Measurements from ENCODE around the gene TMEM87B. TPM values are rescaled to one million over a fixed set of nuclear protein-coding genes. Genes with fewer than 3 reads are reported as not detected.

Gene TMEM87B
- total RNA-seq, 1 donor from 2014 or later, result 30.3 TPM

DNA sequence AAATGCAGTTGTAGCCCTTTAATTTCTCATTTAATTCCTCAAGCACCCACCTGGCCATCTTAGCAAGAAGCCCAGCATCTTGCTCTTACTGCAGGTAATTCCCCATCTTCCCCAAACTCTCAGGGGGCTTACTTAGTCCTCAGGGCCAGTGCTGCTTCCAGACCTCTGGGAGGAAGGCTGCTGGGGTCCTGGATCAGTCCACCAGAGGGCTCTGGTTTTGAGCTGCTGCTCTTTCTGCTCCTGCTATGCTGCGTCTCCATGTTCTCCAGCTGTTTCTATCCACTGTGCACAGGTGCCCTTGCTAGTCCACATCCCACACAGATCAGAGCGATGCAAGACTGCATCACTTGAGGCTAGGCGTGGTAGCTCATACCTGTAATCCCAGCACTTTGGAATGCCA is 34.5 kb upstream of the TMEM87B start:
- peaks cover 0 to 4% (median 0%) of the 10 kb centered on the region in 3 donors for H3K27me3 ChIP-seq (ENCODE audit: control insufficient read depth in 3 of 3, insufficient read depth in 3 of 3, low read length in 3 of 3)
- peaks cover 0 to 5% (median 3%) of the 10 kb centered on the region in 3 donors for H3K36me3 ChIP-seq (ENCODE audit: control insufficient read depth in 3 of 3, insufficient read depth in 3 of 3, low read length in 3 of 3)
- H3K9me3 ChIP-seq (ENCODE audit: control insufficient read depth in 3 of 3, low read length in 3 of 3), result no peaks in the 10 kb centered on the region
- H3K27ac ChIP-seq (ENCODE audit: low read depth, low read length), result no peak overlapping the region
- H3K4me1 ChIP-seq (ENCODE audit: control insufficient read depth in 3 of 3, insufficient read depth in 3 of 3, low read length in 3 of 3), result no peaks in the 10 kb centered on the region
- H3K9ac ChIP-seq (ENCODE audit: low read depth in 1 of 3, low read length in 3 of 3), result no peak overlapping the region
- no peak overlapping the region for H3K4me3 ChIP-seq (ENCODE audit: low read length in 3 of 3)

DNA sequence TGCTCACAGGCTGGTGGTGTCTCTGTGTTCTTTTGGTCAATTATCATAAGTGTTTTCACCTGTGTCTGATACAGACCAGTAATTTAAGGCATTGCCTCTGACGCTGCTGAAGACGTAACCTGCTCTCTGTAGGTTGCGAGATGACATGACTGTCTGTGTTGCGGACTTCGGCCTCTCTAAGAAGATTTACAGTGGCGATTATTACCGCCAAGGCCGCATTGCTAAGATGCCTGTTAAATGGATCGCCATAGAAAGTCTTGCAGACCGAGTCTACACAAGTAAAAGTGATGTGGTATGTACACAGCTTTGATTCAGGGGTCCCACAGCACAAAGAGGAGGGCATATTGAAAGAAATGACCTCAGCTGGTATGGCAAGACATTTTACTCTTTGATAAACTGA is 33.8 kb upstream of the TMEM87B start:
- Histone ChIP-seq H3K27ac (ENCODE audit: low read depth, low read length) (no peak overlapping the region), H3K4me3 (ENCODE audit: low read length in 3 of 3) (no peak overlapping the region), H3K9me3 (ENCODE audit: control insufficient read depth in 3 of 3, low read length in 3 of 3) (no peaks in the 10 kb centered on the region), H3K27me3 (ENCODE audit: control insufficient read depth in 3 of 3, insufficient read depth in 3 of 3, low read length in 3 of 3) (peaks cover 0 to 4% (median 0%) of the 10 kb centered on the region in 3 donors), H3K36me3 (ENCODE audit: control insufficient read depth in 3 of 3, insufficient read depth in 3 of 3, low read length in 3 of 3) (peaks cover 0 to 5% (median 3%) of the 10 kb centered on the region in 3 donors), H3K9ac (ENCODE audit: low read depth in 1 of 3, low read length in 3 of 3) (no peak overlapping the region), H3K4me1 (ENCODE audit: control insufficient read depth in 3 of 3, insufficient read depth in 3 of 3, low read length in 3 of 3) (no peaks in the 10 kb centered on the region)

- peaks cover 0 to 4% (median 0%) of the 10 kb centered on the region in 3 donors for H3K27me3 ChIP-seq (ENCODE audit: control insufficient read depth in 3 of 3, insufficient read depth in 3 of 3, low read length in 3 of 3)
- no peak overlapping the region for H3K4me3 ChIP-seq (ENCODE audit: low read length in 3 of 3)
- H3K9ac ChIP-seq (ENCODE audit: low read depth in 1 of 3, low read length in 3 of 3), result no peak overlapping the region
- no peaks in the 10 kb centered on the region for H3K9me3 ChIP-seq (ENCODE audit: control insufficient read depth in 3 of 3, low read length in 3 of 3)
- no peaks in the 10 kb centered on the region for H3K4me1 ChIP-seq (ENCODE audit: control insufficient read depth in 3 of 3, insufficient read depth in 3 of 3, low read length in 3 of 3)
- peaks cover 0 to 5% (median 3%) of the 10 kb centered on the region in 3 donors for H3K36me3 ChIP-seq (ENCODE audit: control insufficient read depth in 3 of 3, insufficient read depth in 3 of 3, low read length in 3 of 3)
- H3K27ac ChIP-seq (ENCODE audit: low read depth, low read length), result no peak overlapping the region
Observed at GRCh38 chr2:112021781-112022231, 33.3 kb upstream of the TMEM87B start.

DNA sequence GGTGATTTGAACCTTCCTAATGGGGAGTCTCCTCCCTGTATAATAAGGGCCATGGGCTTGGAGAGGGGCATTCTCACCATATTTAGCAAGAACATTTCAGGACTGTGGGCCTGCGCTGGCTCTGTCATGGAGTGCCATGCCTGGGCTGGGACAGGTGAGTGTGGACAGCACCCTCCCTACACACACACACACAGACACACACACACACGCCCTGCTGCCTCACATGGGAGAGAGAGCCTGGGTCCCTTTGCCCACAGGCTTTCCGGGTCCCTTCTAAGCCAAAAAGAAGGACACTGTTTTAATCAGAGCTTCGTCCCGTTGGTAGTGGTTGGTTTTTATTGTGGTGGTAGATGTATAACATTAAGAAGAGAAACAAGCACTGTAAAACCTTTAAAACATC is 31.4 kb upstream of the TMEM87B start:
- H3K27ac ChIP-seq (ENCODE audit: low read depth, low read length), result peak overlapping the region; percentile 56
- H3K36me3 ChIP-seq (ENCODE audit: control insufficient read depth in 3 of 3, insufficient read depth in 3 of 3, low read length in 3 of 3), result peaks cover 0 to 5% (median 3%) of the 10 kb centered on the region in 3 donors
- no peaks in the 10 kb centered on the region for H3K9me3 ChIP-seq (ENCODE audit: control insufficient read depth in 3 of 3, low read length in 3 of 3)
- H3K9ac ChIP-seq (ENCODE audit: low read depth in 1 of 3, low read length in 3 of 3), result no peak overlapping the region
- H3K4me1 ChIP-seq (ENCODE audit: control insufficient read depth in 3 of 3, insufficient read depth in 3 of 3, low read length in 3 of 3), result no peaks in the 10 kb centered on the region
- peaks cover 0 to 4% (median 0%) of the 10 kb centered on the region in 3 donors for H3K27me3 ChIP-seq (ENCODE audit: control insufficient read depth in 3 of 3, insufficient read depth in 3 of 3, low read length in 3 of 3)
- H3K4me3 ChIP-seq (ENCODE audit: low read length in 3 of 3), result no peak overlapping the region

- H3K36me3 ChIP-seq (ENCODE audit: control insufficient read depth in 3 of 3, insufficient read depth in 3 of 3, low read length in 3 of 3), result peaks cover 0 to 5% (median 3%) of the 10 kb centered on the region in 3 donors
- H3K4me1 ChIP-seq (ENCODE audit: control insufficient read depth in 3 of 3, insufficient read depth in 3 of 3, low read length in 3 of 3), result no peaks in the 10 kb centered on the region
- no peak overlapping the region for H3K9ac ChIP-seq (ENCODE audit: low read depth in 1 of 3, low read length in 3 of 3)
- H3K4me3 ChIP-seq (ENCODE audit: low read length in 3 of 3), result no peak overlapping the region
- no peak overlapping the region for H3K27ac ChIP-seq (ENCODE audit: low read depth, low read length)
- H3K27me3 ChIP-seq (ENCODE audit: control insufficient read depth in 3 of 3, insufficient read depth in 3 of 3, low read length in 3 of 3), result peaks cover 0 to 4% (median 0%) of the 10 kb centered on the region in 3 donors
- H3K9me3 ChIP-seq (ENCODE audit: control insufficient read depth in 3 of 3, low read length in 3 of 3), result no peaks in the 10 kb centered on the region
Observed at GRCh38 chr2:112024231-112024630, 30.8 kb upstream of the TMEM87B start.

DNA sequence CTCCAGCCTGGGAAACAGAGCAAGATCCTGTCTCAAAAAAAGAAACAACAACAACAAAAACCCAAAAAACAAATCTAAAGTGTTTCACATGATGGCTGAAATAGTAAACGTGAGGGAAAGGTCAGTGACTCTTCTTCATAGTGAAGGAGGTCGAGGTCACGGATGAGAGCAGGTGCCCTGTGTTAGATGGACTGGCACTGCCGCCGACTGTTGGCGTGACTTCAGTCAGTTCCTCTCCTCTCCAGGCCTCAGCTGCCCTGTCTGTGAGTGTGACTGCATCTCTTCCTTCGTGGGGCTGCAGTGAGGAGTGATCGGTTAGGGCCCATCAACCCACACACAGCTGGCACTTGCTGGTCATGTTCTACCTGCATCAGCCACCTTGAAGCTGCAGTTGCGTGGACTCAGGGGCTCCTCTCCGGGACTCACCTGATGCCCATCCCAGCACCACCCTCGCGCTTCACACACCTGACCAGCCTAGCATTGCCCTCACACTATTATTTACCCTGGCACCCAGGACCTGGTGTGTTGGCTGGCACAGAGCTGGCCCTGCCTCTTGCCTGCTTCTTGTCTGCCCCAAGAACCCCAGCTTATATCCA is 30.1 kb upstream of the TMEM87B start:
- Histone ChIP-seq H3K36me3 (ENCODE audit: control insufficient read depth in 3 of 3, insufficient read depth in 3 of 3, low read length in 3 of 3) (peaks cover 0 to 3% (median 3%) of the 10 kb centered on the region in 3 donors), H3K27ac (ENCODE audit: low read depth, low read length) (no peak overlapping the region)

GRCh38 chr2:112026509-112026908 is 28.6 kb upstream of the TMEM87B start:
- Histone ChIP-seq H3K27me3 (ENCODE audit: control insufficient read depth in 3 of 3, insufficient read depth in 3 of 3, low read length in 3 of 3) (peaks cover 0 to 4% (median 0%) of the 10 kb centered on the region in 3 donors), H3K27ac (ENCODE audit: low read depth, low read length) (no peak overlapping the region), H3K4me1 (ENCODE audit: control insufficient read depth in 3 of 3, insufficient read depth in 3 of 3, low read length in 3 of 3) (peaks cover 0 to under 1% (median under 1%) of the 10 kb centered on the region in 3 donors), H3K36me3 (ENCODE audit: control insufficient read depth in 3 of 3, insufficient read depth in 3 of 3, low read length in 3 of 3) (peaks cover 0 to 3% (median 3%) of the 10 kb centered on the region in 3 donors), H3K4me3 (ENCODE audit: low read length in 3 of 3) (no peak overlapping the region), H3K9me3 (ENCODE audit: control insufficient read depth in 3 of 3, low read length in 3 of 3) (no peaks in the 10 kb centered on the region), H3K9ac (ENCODE audit: low read depth in 1 of 3, low read length in 3 of 3) (no peak overlapping the region)

More for the DNA sequence above, 30.1 kb upstream of the TMEM87B start:
- no peaks in the 10 kb centered on the region for H3K9me3 ChIP-seq (ENCODE audit: control insufficient read depth in 3 of 3, low read length in 3 of 3)
- no peaks in the 10 kb centered on the region for H3K4me1 ChIP-seq (ENCODE audit: control insufficient read depth in 3 of 3, insufficient read depth in 3 of 3, low read length in 3 of 3)
- peaks cover 0 to 4% (median 0%) of the 10 kb centered on the region in 3 donors for H3K27me3 ChIP-seq (ENCODE audit: control insufficient read depth in 3 of 3, insufficient read depth in 3 of 3, low read length in 3 of 3)
- no peak overlapping the region for H3K9ac ChIP-seq (ENCODE audit: low read depth in 1 of 3, low read length in 3 of 3)
- H3K4me3 ChIP-seq (ENCODE audit: low read length in 3 of 3), result no peak overlapping the region

- no peaks in the 10 kb centered on the region for H3K9me3 ChIP-seq (ENCODE audit: control insufficient read depth in 3 of 3, low read length in 3 of 3)
- H3K27me3 ChIP-seq (ENCODE audit: control insufficient read depth in 3 of 3, insufficient read depth in 3 of 3, low read length in 3 of 3), result peaks cover 0 to 4% (median 0%) of the 10 kb centered on the region in 3 donors
- H3K4me3 ChIP-seq (ENCODE audit: low read length in 3 of 3), result no peak overlapping the region
- no peak overlapping the region for H3K9ac ChIP-seq (ENCODE audit: low read depth in 1 of 3, low read length in 3 of 3)
- H3K27ac ChIP-seq (ENCODE audit: low read depth, low read length), result no peak overlapping the region
- H3K36me3 ChIP-seq (ENCODE audit: control insufficient read depth in 3 of 3, insufficient read depth in 3 of 3, low read length in 3 of 3), result no peaks in the 10 kb centered on the region
- H3K4me1 ChIP-seq (ENCODE audit: control insufficient read depth in 3 of 3, insufficient read depth in 3 of 3, low read length in 3 of 3), result peaks cover 3 to 9% (median 4%) of the 10 kb centered on the region in 3 donors
Observed at GRCh38 chr2:112027767-112028166, 27.3 kb upstream of the TMEM87B start.

GRCh38 chr2:112029164-112029563 is 25.9 kb upstream of the TMEM87B start:
- H3K9ac ChIP-seq (ENCODE audit: low read depth in 1 of 3, low read length in 3 of 3), result no peak overlapping the region
- H3K9me3 ChIP-seq (ENCODE audit: control insufficient read depth in 3 of 3, low read length in 3 of 3), result no peaks in the 10 kb centered on the region
- no peaks in the 10 kb centered on the region for H3K36me3 ChIP-seq (ENCODE audit: control insufficient read depth in 3 of 3, insufficient read depth in 3 of 3, low read length in 3 of 3)
- no peak overlapping the region for H3K4me3 ChIP-seq (ENCODE audit: low read length in 3 of 3)
- no peak overlapping the region for H3K27ac ChIP-seq (ENCODE audit: low read depth, low read length)
- peaks cover 0 to 4% (median 0%) of the 10 kb centered on the region in 3 donors for H3K27me3 ChIP-seq (ENCODE audit: control insufficient read depth in 3 of 3, insufficient read depth in 3 of 3, low read length in 3 of 3)
- peaks cover 3 to 15% (median 4%) of the 10 kb centered on the region in 3 donors for H3K4me1 ChIP-seq (ENCODE audit: control insufficient read depth in 3 of 3, insufficient read depth in 3 of 3, low read length in 3 of 3)

- Histone ChIP-seq H3K4me3 (ENCODE audit: low read length in 3 of 3) (peak overlapping the region in 1 of 3 donors; percentile 14), H3K4me1 (ENCODE audit: control insufficient read depth in 3 of 3, insufficient read depth in 3 of 3, low read length in 3 of 3) (peaks cover 3 to 15% (median 4%) of the 10 kb centered on the region in 3 donors), H3K27me3 (ENCODE audit: control insufficient read depth in 3 of 3, insufficient read depth in 3 of 3, low read length in 3 of 3) (peaks cover 0 to 4% (median 0%) of the 10 kb centered on the region in 3 donors), H3K27ac (ENCODE audit: low read depth, low read length) (peak overlapping the region; percentile 54), H3K9me3 (ENCODE audit: control insufficient read depth in 3 of 3, low read length in 3 of 3) (no peaks in the 10 kb centered on the region), H3K36me3 (ENCODE audit: control insufficient read depth in 3 of 3, insufficient read depth in 3 of 3, low read length in 3 of 3) (no peaks in the 10 kb centered on the region), H3K9ac (ENCODE audit: low read depth in 1 of 3, low read length in 3 of 3) (no peak overlapping the region)
Observed at GRCh38 chr2:112031473-112032223, 23.4 kb upstream of the TMEM87B start.
